Tongue (tissue), 3 donors: ENCODE results near the gene MEIS2. TPM values are rescaled to one million over a fixed set of nuclear protein-coding genes. Genes with fewer than 3 reads are reported as not detected.
A peak's percentile ranks its signal among the peaks of the same experiment; 100 is the strongest.

Experiments used
- DNase-seq: peaks from one replicate; pipeline ENCODE4 v3.0.0-alpha.2; 2015
- small RNA-seq: library from RNA; depleted of rRNA; stranded (forward); fragments of <200 nt; gene quantifications from one replicate; pipeline ENCODE3, GENCODE V24; 2014; ENCODE audit warnings: low replicate concordance
- total RNA-seq: library from RNA; depleted of rRNA; stranded (reverse); fragments of >200 nt; gene quantifications from one replicate; pipeline ENCODE4 v1.2.3, GENCODE V29; 2014

The MEIS2 gene
- total RNA-seq, 1 donor from 2014 or later: 42.1 TPM

GRCh38 chr15:36877294-36877693 is 223.1 kb downstream of the MEIS2 start:
- DNase-seq: no peak

DNA sequence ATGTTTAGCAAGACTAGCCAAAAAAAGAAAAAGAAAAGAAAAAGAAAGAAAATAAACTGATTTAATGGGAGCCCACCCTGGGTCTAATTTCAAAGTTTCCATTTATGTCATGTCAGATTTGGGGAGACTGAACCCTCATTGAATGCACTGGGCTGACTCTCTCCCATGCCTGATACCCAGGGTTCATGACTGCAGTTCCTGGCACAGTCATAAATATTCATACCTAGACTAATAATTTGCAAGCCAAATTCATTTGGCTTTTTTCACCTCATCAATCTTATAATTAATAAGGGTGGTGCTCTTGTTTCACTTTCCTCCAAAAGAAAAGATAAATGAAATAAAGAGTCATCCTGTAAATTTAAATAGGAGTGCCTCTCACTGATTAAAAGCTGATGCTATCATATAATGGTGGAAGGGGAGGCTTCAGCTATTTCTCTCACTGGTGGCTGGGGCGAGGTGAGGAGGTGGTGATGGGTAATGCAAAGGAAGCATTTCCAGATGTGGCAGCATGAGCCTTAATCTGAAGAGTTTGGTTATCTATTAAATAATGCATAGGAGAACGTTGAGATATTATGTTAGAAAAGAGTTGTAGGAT is 224.5 kb downstream of the MEIS2 start:
- DNase-seq: no peak

GRCh38 chr15:36874930-36875329 is 225.4 kb downstream of the MEIS2 start:
- DNase-seq: no peak

DNA sequence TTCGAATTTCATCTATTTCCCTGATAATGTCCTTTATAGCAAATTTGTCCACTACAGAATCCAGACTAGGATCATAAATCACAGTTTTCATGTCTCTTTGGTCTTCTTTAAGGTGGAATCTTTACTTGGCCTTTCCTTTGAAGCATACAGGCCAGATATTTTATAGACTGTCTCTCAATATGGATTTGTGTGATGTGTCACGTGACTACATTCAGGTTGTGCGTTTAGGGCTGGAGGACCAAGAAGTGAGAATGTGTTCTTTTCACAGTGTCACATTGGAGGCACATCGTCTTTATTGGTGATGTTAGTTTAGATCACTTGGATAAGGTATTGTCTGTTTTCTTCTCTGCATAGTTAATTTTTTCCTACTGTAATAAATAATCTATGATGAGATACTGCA is 232.9 kb downstream of the MEIS2 start:
- no peak for DNase-seq

DNA sequence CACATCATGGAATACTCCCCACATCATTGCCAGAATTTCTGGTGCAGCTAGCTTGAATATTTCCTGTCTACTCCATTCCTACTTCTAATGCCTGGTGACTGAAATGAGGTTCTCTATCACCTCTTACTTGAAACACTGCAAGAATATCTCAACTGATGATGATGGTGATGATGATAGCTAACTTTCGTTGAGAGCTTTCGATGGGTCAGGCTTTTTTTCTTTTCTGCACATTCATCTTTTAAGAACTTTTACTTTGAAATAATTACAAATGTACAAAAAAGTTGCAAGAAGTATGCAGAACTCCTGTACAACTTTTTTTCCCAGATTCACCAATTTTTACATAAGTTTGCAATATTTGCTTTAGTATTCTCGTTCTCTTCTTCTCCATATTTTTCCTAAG is 233.5 kb downstream of the MEIS2 start:
- DNase-seq: no peak

DNA sequence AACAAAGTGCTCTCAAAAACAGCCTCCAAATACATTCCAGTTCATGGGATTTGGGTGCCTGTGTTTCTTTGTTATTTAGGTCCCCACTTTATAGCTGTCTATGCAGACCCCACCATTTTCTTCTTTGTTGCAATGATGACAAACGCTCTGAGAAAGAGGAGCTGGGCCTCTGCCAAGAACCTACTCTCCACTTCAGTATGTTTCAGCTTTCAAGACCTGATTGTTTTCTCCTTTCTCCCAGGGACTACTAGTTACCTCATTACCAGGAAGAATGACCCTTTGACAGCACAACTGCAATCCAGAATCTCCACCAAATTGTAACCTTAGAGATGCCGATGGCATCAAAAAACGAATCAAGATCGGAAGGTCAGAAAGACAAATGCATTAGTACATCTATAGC is 236.8 kb downstream of the MEIS2 start:
- no peak for DNase-seq

DNA sequence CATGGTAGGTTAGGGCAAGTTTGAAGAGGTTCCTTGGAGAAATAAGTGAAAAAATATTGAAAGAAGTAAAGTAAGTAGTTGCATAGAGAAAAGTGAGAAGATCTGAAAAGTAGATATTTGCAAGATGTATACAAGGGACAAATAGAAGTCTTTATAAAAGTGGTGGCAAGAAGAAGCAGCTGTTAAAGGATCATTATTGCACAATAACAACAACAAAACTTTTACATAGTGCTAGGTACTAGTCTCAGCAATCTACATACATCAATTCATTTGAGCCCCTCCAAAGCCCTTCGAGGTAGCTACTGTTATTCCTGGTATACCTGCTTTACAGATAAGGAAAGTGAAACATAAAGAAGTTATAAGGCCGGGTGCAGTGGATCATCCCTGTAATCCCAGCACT is 239.6 kb downstream of the MEIS2 start:
- DNase-seq: no peak

GRCh38 chr15:36858423-36858822 is 241.9 kb downstream of the MEIS2 start:
- no peak for DNase-seq

- no peak for DNase-seq
These were observed 243.9 kb downstream of the MEIS2 start for GRCh38 chr15:36856339-36856973.

DNA sequence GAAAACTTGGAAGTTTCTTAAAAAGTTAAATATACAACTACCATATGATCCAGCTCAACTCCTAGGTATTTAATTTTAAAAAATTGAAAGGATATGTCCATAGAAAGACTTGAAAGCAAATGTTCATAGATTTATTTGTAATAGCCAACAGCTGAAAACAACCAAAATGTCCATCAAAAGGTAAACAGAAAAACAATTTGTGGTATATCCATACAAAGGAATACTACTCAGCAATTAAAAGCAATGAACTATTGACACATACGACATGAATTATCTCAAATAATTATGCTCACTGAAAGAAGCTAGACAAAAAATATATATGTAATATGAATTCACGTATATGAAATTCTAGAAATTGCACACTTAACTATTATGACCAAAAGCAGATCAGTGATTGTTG is 249.5 kb downstream of the MEIS2 start:
- DNase-seq: no peak

- DNase-seq: no peak
These were observed 255.1 kb downstream of the MEIS2 start for GRCh38 chr15:36845270-36845669.

DNA sequence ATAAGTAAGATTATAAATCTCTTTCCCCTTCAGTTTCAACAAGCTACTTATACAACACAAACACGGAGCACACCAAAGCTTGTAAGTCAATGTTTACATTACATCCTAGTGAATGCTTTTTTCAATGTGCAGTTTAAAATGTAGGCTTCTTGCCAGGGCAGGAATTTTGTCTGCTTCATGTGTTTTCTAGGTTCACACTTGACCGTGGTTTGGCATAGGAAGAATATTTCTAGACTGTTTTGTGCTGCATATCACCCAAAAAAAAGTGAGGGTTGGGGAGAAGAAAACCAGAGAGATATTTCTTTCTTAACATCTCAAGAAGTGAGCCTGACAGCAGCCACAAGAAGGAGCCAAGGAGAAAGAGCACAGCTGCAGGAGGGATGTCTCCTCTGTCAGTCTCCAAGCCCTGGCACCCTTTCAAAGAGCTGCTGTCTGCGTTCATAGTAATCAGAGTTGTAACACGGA is 255.8 kb downstream of the MEIS2 start:
- peak; percentile 85 for DNase-seq

DNA sequence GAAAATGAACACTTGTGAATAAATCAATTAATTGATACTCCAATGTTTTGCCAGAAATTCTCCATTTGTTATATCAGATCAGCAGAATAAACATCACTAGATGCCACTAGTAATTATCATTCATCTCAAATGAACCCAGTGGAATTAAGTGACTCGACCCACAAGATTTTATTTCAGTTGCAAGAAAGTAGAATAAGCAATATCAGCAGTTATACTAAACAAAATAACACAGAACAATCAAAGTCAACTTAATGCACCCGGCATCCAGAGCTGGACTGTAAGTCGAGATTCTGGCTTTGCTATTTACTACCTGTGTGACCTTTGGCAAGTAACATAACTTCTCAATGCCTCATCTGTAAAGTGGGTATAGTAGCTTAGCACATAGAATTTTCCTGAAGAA is 256.5 kb downstream of the MEIS2 start:
- no peak for DNase-seq

DNA sequence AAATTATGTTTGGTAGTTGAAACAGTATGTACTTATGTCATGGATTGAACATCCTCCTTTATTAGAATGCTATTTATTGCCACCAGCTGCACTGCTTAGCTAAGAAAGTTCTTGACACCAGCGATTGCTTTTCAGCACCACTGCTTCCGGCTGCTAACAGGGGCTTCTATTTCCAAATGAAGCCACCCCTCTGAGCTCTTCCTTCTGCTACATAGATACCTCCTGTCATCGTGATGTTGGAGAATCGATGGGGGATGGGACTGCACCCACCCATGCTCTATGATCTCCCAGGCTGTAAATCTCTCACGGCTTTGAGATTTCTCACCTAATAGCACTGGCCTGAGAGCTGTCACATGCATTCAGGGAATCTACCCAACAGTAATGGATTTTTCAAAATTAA is 259.2 kb downstream of the MEIS2 start:
- DNase-seq: peak; percentile 40

Small RNAs within 50 kb of the gene (small RNA-seq; reads per million reads assigned to genes)
- gene MIR8063 (not detected), gene RF00012 (not detected), gene RF00019 (not detected)
